Activated CD8-positive, alpha-beta memory T cell treated with anti-CD3 and anti-CD28 coated beads, Interleukin-2, amount 50 U/mL, for 4 hours (primary cell): ENCODE measurements around the gene CCDC187.
A peak's percentile ranks its signal among the peaks of the same experiment; 100 is the strongest.
"Not testable (repeated sequence)": the region's sequence is repeated elsewhere in the genome, so short reads cannot be mapped to it uniquely, and the experiment has no call there.

ENCODE experiments used
- DNase-seq: peaks from one replicate; pipeline ENCODE4 v3.0.0-alpha.2; 2020

The CCDC187 gene

GRCh38 chr9:136326761-136327303, 22.9 kb upstream of the CCDC187 start:
- no peak for DNase-seq

GRCh38 chr9:136326061-136326760, 22.3 kb upstream of the CCDC187 start:
- DNase-seq: no peak

GRCh38 chr9:136325358-136325757, 21.5 kb upstream of the CCDC187 start:
- no peak for DNase-seq

GRCh38 chr9:136324501-136325300, 20.8 kb upstream of the CCDC187 start:
- no peak for DNase-seq

GRCh38 chr9:136323371-136323789, 19.5 kb upstream of the CCDC187 start:
- no peak for DNase-seq

GRCh38 chr9:136322756-136323330, 18.9 kb upstream of the CCDC187 start:
- no peak for DNase-seq

GRCh38 chr9:136321561-136321960, 17.7 kb upstream of the CCDC187 start:
- DNase-seq: no peak

GRCh38 chr9:136320972-136321371, 17.1 kb upstream of the CCDC187 start:
- DNase-seq: not testable (repeated sequence)

- not testable (repeated sequence) for DNase-seq
Measured at GRCh38 chr9:136319955-136320354, 16.1 kb upstream of the CCDC187 start.

GRCh38 chr9:136319244-136319643, 15.3 kb upstream of the CCDC187 start:
- not testable (repeated sequence) for DNase-seq

GRCh38 chr9:136318776-136319241, 14.9 kb upstream of the CCDC187 start:
- no peak for DNase-seq

- no peak for DNase-seq
Measured at GRCh38 chr9:136318111-136318775, 14.3 kb upstream of the CCDC187 start.

- no peak for DNase-seq
Measured at GRCh38 chr9:136317695-136318094, 13.8 kb upstream of the CCDC187 start.

GRCh38 chr9:136316896-136317676, 13.2 kb upstream of the CCDC187 start:
- DNase-seq: no peak

- no peak for DNase-seq
Measured at GRCh38 chr9:136316271-136316751, 12.4 kb upstream of the CCDC187 start.

GRCh38 chr9:136314944-136315343, 11.1 kb upstream of the CCDC187 start:
- no peak for DNase-seq

- no peak for DNase-seq
Measured at GRCh38 chr9:136314056-136314416, 10.1 kb upstream of the CCDC187 start.

- DNase-seq: no peak
Measured at GRCh38 chr9:136313111-136314055, 9.5 kb upstream of the CCDC187 start.

GRCh38 chr9:136312436-136312835, 8.5 kb upstream of the CCDC187 start:
- DNase-seq: peak; percentile 48

GRCh38 chr9:136312009-136312375, 8.1 kb upstream of the CCDC187 start:
- no peak for DNase-seq
